Mesenteric fat pad (tissue), 1 donor: Measurements from ENCODE around the gene ZNF83. TPM values are rescaled to one million over a fixed set of nuclear protein-coding genes. Genes with fewer than 3 reads are reported as not detected.
"Not testable (repeated sequence)": the region's sequence is repeated elsewhere in the genome, so short reads cannot be mapped to it uniquely, and the experiment has no call there.

ENCODE experiments used
- DNase-seq: peaks from one replicate; pipeline ENCODE4 v3.0.0-alpha.2; 2020; ENCODE audit warnings: low spot score
- long read RNA-seq: library from polyadenylated mRNA; unstranded; transcript quantifications from one replicate; pipeline ENCODE4 v2.0.0, GENCODE V29; 2020
- total RNA-seq: library from RNA; stranded (reverse); fragmentation: NEBNext Ultra II Directional; extraction: Animal tissue kit (Norgen Biotek cat#: 25700); gene quantifications from one replicate; pipeline ENCODE4 v1.2.1, GENCODE V29; 2021
- donor health status: DM: yes; HTN: yes; CAD: no.

ZNF83 gene
- 30.0 TPM for total RNA-seq
- long read RNA-seq, partial matches to known transcripts: 4 of 35 reads
- long read RNA-seq, other reads (novel, unspliced or antisense): 25 of 35 reads

- peak; percentile 94 for DNase-seq
Observed at GRCh38 chr19:52637718-52638585, at the start of gene ZNF83. Gene ZNF83, minus strand, starts transcription at chr19:52638355.

- DNase-seq: peak; percentile 2
Observed at GRCh38 chr19:52687684-52688083, 49.5 kb upstream of the ZNF83 start.

- peak; percentile 1 for DNase-seq
Observed at GRCh38 chr19:52685811-52686210, 47.7 kb upstream of the ZNF83 start.

GRCh38 chr19:52681216-52681615 lies 43.1 kb upstream of the ZNF83 start:
- DNase-seq: not testable (repeated sequence)

- peak; percentile 43 for DNase-seq
Observed at GRCh38 chr19:52679598-52679997, 41.4 kb upstream of the ZNF83 start.

GRCh38 chr19:52675239-52675638 lies 37.1 kb upstream of the ZNF83 start:
- DNase-seq: not testable (repeated sequence)

GRCh38 chr19:52673014-52673413 lies 34.9 kb upstream of the ZNF83 start:
- no peak for DNase-seq

- no peak for DNase-seq
Observed at GRCh38 chr19:52670046-52670445, 31.9 kb upstream of the ZNF83 start.

- DNase-seq: no peak
Observed at GRCh38 chr19:52669586-52669985, 31.4 kb upstream of the ZNF83 start.

GRCh38 chr19:52667972-52668371 lies 29.8 kb upstream of the ZNF83 start:
- no peak for DNase-seq

GRCh38 chr19:52666506-52666905 lies 28.4 kb upstream of the ZNF83 start:
- no peak for DNase-seq

- no peak for DNase-seq
Observed at GRCh38 chr19:52665529-52665928, 27.4 kb upstream of the ZNF83 start.

GRCh38 chr19:52665027-52665426 lies 26.9 kb upstream of the ZNF83 start:
- no peak for DNase-seq

- DNase-seq: no peak
Observed at GRCh38 chr19:52664461-52664860, 26.3 kb upstream of the ZNF83 start.

GRCh38 chr19:52662631-52663030 lies 24.5 kb upstream of the ZNF83 start:
- no peak for DNase-seq

GRCh38 chr19:52660981-52661380 lies 22.8 kb upstream of the ZNF83 start:
- DNase-seq: no peak

GRCh38 chr19:52659013-52659412 lies 20.9 kb upstream of the ZNF83 start:
- no peak for DNase-seq

- no peak for DNase-seq
Observed at GRCh38 chr19:52658595-52658994, 20.4 kb upstream of the ZNF83 start.

- DNase-seq: no peak
Observed at GRCh38 chr19:52653161-52653560, 15.0 kb upstream of the ZNF83 start.

GRCh38 chr19:52651956-52652355 lies 13.8 kb upstream of the ZNF83 start:
- DNase-seq: no peak

GRCh38 chr19:52648336-52649016 lies 10.3 kb upstream of the ZNF83 start:
- no peak for DNase-seq

- DNase-seq: no peak
Observed at GRCh38 chr19:52646571-52647217, 8.5 kb upstream of the ZNF83 start.
